Glomerular visceral epithelial cell (primary cell): Measurements from ENCODE around the gene MDFI.
A peak's percentile ranks its signal among the peaks of the same experiment; 100 is the strongest.

Source experiments
- DNase-seq: peaks from one replicate; pipeline ENCODE4 v3.0.0-alpha.2; 2016; ENCODE audit errors: extremely low spot score

Gene MDFI, protein sequence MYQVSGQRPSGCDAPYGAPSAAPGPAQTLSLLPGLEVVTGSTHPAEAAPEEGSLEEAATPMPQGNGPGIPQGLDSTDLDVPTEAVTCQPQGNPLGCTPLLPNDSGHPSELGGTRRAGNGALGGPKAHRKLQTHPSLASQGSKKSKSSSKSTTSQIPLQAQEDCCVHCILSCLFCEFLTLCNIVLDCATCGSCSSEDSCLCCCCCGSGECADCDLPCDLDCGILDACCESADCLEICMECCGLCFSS

DNA sequence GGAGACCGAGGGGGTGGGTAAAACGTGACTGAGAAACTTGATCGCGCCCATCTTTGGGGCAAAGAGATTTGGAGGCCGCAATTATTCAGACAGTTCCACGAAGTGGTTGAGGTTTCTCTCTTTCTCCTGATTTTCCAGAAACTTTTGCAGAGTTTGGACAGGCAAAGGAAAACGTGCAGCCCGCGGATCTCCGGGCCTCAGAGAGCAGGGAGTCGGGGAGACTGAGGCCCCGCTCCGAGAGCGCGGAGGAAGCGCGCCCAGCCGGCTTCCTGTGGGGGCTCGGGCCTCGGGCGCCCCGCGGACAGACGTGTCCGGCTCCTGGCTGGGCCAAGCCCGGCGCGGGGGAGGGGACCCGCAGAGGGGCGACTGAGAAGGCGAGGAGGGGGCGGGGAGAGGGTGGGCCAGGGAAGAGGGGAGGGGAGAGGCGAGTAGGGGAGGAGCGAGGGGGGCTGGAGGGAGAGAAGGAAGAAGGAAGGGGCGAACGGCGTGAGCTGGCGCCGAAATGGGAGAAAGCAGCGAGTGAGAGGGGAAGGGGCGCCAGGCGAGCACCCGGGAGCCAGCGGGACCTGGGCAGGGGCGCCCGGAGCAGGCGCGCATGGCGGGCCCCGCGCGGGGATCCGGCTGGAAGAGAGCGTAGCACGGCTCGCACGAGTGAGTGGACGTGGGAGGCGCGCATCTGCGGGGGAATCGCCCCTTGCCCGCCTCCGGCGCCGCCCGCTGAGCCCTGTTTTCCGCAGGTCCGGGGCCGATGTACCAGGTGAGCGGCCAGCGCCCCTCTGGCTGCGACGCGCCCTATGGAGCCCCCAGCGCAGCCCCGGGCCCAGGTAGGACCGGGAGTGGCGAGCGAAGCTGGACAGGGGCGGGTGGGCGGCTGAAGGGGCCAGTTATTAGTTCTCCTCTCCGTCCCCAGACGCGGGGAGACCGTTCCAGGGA, at the start of gene MDFI:
MDFI (plus strand) TSS at position 467 of the 933 bp plus-strand sequence; CDS start at position 749, 282 bp downstream.
- DNase-seq, result no peak

DNA sequence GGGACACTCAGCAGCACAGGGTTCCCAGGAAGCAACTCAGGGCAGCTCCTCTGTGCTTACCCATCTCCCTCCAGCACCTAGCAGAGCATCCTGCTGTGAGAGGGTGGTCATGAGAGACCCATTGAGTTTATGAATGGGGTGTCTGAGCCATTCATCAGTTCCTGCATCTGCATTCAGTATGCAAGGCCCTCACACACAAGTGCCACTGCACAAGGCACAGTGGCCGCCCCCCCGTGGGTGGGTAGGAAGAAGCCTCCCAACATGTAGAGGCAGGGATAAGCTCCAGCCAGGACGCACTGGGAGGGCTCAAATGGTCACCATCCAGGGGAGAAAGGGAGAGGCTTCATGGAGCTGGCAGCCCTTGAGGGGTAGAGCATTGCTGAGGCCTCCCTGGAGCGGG, 49.0 kb upstream of the MDFI start:
- no peak for DNase-seq

DNA sequence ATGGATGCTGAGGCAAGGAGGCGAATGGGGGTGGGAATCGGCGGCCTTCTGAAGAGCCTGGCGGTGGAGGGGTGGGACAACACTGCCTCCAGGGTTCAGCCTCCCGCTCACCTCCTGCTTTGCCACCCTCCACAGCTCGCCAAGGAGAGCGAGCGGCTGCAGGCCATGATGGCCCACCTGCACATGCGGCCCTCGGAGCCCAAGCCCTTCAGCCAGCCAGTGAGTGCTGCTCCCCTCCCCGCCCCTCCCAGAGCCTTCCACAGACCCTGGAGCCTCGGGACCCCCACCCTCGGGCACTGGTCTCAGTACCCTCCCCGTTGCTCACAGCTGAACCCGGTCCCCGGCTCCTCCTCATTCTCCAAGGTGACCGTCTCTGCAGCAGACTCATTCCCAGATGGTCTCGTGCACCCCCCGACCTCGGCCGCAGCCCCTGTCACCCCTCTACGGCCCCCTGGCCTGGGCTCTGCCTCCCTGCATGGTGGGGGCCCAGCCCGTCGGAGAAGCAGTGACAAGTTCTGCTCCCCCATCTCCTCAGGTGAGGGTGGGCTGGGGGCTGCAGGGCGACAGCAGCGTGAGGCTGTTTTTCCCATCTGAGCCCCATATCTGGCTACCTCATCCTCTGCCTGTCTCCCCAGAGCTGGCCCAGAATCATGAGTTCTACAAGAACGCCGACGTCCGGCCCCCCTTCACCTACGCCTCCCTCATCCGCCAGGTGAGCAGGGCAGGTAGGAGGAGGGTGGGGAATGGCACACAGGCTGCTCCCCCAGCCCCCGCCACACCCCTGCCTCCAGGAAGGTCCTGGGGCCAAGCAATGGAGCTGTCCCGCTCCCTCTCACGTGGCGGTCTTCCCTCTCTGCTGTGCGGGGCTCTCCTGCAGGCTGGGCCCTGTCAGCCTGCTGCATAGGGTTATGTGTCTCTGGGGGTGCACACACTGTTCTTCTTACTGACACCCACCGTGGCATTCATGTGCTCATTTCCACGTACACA, 48.3 kb upstream of the MDFI start:
- no peak for DNase-seq

DNA sequence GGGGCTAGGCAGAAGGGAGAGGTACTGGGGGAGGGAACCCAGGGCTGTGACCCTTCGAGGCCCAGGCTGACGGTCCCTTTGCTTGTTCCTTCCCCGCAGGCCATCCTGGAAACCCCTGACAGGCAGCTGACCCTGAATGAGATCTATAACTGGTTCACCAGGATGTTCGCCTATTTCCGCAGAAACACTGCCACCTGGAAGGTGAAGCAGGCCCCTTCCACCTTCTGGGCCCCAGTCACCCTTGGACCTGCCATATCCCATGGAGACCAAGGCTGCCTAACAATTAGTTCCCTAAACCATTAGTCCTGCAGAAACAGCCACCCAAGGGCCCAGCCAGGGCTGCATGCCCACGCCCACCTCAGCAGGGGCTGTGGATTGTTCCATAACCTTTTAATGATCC, 47.1 kb upstream of the MDFI start:
- DNase-seq, result no peak

DNA sequence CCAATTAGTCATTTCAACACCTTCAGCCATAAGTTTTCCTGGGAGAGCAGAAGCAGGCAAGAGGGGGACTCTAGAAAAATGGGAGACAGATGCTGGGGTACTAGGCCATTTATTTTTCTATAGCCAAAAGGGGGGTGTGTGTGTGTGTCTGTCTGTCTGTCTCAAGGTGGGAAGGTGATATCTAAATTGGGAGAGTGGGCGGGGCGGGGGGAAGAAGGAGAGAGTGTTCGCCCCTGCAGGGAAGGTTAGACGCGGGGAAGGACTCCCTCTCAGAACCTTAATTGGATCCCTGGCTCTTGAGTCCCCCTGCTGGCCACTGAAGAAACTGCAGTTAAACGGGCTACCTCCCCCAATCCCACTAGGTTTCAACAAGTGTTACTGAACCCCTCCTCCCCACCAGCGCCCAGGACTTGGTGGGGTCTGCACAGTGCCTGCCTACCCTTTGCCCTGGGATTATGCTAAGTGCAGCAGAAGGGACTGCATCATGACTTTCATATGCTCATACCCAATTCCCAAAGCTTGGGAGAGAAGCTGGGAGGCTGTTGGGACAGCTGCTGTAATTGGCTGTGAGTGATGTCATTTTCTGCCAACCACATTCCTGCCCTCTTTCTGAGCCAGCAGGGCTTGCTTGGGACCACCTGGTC, 46.3 kb upstream of the MDFI start:
- peak; percentile 72 for DNase-seq

DNA sequence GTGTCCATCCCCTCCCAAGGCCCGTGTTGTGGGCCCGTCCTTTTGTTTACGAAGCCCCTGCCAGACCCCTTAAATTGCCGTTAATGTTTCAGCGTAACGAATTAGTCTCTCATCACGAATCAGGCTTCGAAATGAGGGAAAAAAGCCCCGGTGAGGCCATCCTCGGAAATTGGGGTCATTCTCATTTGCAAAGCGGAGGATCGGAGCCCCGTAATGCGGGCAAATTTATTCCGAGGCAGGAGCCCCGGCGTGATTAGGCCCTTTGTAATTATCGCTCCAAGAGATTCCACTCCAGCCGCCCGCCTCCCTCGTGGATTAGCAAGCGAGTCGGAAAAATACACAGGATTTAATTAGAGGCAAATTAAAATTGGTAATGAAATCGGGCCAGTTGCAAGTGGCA, 44.9 kb upstream of the MDFI start:
- DNase-seq, result no peak

DNA sequence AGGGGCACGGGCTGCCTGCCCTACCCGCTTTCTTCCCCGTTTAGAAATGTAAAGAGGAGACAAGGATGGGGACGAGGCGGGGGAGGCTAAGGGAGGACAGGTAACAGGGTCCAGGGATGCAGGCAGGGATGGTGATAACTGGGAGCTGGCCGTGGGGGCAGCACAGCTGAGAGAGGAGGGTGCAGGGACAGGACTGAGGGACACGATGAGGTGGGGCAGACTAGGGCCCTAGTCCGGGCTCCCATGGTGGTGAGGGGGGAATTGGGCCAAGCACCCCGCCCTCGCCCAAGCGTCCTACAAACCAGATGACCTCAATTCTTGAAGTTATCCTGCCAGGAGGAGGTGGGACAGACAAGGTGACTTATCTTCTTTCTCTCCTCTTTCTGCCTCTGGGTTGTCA, 44.4 kb upstream of the MDFI start:
- DNase-seq, result no peak

DNA sequence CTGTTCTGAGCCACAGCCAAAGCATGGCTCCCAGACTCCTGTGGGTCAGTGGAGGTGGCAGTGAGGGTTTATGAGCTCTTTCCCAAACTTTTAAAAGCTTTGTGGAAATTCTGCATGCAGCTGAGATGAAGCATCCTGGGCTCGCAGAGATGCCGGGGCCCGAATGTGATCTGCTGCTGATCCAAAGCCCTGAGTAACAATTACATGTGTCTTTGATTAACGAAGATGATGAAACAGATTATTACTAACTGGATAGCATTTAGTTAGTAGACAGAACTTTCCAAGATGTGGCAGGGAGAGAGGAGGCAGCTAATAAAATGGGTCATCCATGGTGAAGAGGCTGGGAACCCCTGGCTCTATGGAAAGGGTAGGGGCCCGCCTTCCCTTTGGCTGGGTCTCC, 43.9 kb upstream of the MDFI start:
- no peak for DNase-seq

DNA sequence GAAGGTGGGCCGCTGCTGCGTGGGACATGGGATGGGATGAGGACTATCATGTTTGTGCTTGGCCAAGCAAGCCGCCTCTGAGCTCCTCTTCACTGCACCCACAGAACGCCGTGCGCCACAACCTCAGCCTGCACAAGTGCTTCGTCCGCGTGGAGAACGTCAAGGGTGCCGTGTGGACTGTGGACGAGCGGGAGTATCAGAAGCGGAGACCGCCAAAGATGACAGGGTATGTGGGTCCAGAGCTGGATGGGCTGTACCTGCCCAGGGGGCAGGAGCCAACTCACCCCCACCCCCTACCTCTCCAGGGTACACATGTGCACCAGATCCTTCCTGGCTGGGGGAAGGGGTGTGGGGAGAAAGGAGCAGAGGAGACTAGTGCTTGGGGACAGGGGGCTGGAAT, 43.5 kb upstream of the MDFI start:
- no peak for DNase-seq

DNA sequence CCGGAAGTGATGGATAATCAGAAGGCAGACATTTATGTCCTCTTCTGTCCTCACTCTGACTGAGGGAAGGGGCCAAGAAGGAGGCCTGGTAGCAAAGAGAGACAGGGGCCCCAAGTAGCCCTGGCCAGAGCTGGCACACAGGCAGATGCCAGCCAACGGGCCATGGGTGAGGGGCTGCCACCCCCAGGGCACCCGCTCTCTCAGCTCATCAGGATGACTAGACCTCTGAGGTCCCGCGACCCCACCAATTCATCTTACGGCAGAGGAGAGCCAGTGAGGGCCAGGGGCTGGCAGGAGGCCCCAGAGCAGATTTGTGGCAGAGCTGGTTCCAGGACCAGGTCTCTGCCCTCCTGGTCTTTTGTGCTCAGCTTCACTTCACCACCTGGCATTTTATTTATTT, 43.1 kb upstream of the MDFI start:
- no peak for DNase-seq

DNA sequence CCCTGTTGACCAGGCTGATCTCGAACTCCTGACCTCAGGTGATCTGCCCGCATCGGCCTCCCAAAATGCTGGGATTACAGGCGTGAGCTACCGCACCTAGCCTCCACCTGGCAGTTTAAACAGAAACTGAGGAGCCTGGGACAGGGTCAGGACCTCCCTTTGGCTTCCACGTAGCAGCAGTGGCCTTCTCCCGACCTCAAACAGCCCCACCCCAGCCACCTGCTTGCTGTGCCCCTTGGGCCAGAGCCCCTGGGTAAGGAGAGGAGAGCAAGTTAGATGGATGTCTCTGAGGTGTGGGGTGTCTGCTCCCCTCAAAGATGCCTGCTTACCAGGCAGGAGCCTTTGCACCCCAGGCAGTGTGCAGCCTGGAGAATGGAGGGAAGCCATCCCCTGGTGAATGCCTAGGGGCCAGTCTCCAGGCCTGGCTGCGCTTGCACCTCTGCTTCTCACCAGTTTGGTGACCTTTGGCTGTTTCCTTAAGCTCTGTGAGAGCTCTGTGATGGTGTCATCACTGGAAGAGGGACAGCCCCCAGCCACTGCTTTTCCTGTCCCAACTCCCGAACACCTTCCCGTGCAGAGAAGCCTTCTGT, 42.1 kb upstream of the MDFI start:
- DNase-seq, result no peak

DNA sequence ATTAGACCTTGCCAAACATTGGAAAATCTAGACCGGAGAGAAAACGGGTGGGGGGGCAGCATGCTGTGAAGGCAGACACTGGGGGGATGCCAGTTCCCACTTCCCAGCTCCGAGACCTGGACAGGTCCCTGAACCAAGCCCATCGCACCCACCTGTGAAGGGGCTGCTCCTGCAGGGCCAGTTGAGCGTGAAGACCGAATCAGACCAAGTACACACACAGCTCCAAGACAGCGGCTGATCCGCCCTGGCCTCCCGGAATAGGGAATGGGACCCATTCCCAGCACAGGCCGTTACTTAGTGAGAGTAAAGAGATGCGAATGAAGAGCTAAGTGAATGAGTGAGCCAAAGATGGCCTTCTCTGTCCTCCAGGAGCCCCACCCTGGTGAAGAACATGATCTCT, 41.5 kb upstream of the MDFI start:
- DNase-seq, result no peak

DNA sequence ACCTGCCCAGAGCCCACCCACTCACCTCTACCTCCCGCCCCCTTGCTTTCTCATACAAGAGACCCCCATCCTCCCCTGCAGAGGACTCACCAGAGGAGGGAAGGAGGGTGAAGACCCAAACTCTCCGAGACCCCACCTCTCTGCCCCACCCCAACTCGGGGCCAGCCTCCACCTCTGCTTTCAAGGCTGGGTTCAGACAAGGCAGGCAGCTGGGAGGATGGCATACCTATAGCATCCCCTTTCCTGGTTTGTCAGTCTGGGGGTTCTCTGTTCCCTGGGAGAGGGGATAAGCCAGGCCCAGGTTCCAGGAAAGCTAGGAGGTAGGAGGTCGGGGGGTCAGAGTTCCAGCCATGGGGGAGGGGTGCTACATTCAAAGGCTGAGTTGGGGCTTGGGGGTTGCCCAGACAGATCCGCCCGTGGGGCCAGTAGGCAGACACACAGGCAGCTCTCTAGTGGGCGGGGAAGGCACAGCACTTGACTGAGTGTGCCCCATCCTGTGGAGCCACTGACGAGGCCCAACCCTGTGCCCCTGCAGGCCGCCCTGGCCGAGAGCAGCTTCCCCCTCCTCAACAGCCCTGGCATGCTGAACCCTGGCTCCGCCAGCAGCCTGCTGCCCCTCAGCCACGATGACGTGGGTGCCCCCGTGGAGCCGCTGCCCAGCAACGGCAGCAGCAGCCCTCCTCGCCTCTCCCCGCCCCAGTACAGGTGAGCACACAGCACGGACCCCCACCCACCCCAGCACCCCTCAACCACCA, 40.8 kb upstream of the MDFI start:
- no peak for DNase-seq

DNA sequence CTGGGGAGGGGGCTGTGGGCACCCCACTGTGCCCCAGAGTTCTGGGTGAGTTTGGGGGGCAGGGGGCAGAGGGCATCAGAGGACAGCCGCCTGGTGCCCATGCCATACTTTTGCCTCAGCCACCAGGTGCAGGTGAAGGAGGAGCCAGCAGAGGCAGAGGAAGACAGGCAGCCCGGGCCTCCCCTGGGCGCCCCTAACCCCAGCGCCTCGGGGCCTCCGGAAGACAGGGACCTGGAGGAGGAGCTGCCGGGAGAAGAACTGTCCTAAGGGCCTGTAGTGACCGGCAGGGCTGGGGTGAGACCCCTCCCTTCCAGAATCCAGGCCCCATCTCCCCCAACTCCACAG, 39.6 kb upstream of the MDFI start:
- DNase-seq, result no peak

DNA sequence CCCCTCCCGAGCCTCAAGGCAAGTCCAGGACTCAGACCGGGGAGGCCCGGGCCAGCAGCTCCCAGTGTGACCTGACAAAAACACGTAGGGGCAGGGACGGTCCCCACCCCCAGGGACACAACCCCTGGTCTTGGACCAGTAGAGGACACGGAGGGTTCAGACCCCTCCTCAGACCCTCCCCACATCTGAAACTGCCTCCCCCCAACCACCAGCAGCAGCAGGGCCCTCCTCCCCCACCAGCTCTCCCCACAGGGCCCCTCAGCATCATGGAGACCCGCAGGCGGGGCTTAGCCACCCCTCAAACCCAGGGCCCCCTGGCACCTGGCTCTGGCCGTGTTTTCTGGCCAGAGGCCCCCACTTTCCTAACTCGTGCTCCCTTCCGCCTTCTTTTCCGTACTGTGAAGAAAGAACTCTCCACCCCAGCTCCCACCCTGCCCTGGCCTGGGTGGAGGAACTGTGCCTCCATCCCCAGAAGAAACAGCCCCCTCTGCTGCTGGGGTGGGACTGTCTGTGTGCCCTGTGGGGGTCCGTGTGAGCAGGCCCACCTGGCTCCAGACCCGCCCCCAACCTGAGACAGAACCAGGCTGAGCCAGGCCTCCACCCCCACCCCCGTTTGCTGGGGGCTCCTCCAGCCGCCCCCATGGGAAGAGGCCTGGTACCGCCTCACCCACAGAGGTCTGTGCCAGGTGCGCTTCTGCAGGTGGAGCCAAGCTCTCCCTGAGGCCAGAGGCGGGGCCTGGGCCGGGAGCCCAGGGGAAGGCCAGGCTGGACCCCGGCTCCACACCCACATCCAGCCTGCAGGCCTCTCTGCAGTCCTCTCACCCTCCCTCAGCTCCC, 39.0 kb upstream of the MDFI start:
- DNase-seq, result no peak

DNA sequence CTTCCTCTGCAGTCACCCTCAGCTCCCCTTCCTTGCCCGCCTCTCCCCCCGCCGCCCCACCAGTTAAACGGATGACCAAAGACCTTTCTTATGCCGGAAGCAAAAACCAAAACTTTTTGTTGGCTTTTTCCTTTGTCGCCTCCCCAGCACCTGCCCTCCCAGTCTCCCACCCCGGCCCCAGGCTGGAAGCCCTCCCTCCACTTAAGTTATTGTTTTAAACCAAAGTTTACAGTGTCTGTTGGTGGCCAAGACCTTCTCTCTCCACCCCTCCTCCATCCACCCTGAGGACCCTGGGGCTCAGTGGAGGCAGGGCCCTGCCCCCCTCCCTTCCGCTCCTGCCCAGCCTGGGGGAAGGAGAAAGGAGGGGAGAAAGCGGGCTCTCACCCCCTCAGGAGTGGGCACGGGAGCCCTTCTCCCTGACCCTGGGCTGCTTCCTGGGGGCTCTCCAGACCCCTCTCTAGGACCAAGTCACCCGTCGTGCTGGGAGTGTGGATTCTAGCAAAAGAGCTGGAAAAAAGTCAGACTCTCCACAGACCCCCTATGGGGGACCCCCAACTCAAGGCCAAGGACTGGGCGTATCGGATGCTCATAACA, 38.3 kb upstream of the MDFI start:
- DNase-seq, result no peak

DNA sequence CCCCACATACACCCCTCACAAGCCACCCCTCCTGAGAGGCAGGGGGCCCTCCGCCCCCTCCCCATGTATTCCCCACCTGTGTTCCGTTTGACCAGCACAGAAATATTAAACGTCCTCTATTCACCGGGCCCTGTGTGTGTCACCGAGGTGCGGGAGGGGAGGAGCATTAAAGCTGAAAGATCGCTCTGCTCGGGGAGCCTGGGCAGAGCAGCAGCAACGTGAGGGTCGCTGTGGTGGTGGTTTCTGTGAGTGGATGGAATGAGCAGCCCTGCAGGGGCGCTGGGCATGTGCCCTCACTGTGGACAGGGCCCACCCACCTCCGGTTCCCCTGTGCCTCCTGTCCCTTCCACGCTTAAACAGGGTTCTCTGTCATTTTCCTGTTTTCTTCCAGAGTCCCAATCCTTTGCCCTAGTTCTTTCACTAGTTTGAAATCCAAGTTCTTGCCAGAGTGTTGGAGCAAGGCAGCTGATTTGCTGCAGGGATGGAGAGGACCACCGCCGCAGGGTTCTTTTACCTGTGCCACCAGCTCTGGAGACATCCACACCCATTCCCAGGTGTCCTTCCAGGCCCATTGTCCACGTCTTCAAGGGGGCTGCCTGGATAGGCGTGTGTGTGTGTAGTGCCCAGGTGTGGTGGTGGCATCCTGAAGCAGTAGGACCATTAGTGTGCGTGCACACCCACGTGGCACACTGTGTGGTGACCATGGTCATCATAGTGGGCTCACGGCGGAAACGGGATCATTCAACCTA, 37.6 kb upstream of the MDFI start:
- no peak for DNase-seq

DNA sequence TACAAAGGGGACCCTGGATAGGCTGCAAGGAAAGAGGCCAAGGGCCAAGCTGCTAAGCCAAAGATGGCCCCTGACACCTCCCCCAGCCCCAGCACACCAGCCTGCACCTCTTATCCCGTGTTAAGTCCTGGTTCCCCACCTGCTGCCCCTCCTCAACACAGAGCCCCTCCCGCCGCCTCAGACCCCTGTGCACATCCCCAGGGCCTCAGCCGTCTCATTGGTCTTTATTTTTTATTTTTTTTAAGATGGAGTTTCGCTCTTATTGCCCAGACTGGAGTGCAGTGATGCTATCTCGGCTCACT, 37.1 kb upstream of the MDFI start:
- DNase-seq, result no peak

DNA sequence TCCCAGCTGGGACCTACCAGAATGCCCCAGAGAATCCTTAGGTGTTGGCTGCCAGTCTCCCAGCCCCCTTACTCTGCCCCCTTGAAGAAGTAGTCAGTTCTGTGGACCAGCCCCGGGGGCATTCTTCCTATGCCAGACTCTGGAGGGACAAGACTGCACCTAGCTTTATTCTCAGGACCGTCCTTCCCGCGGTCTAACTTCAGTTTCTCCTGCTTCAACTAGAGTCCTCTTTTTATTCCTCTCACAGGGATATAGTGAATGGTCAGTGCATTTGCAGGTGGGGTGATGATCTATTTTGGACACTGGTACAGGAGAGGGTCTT, 35.9 kb upstream of the MDFI start:
- no peak for DNase-seq
